GM11168 (cell line): ENCODE results near the gene PLEKHG4B.
"Not testable (repeated sequence)": the region's sequence is repeated elsewhere in the genome, so short reads cannot be mapped to it uniquely, and the experiment has no call there.

Experiments used
- in situ Hi-C: fragments of 300-500 bp; cut with MboI; formaldehyde crosslinking; loops from one replicate; pipeline ENCODE4 v1.12.0; 2022; ENCODE audit warnings: low sequenced_read_pairs; ENCODE audit not compliant: unreplicated experiment

Gene PLEKHG4B

DNA sequence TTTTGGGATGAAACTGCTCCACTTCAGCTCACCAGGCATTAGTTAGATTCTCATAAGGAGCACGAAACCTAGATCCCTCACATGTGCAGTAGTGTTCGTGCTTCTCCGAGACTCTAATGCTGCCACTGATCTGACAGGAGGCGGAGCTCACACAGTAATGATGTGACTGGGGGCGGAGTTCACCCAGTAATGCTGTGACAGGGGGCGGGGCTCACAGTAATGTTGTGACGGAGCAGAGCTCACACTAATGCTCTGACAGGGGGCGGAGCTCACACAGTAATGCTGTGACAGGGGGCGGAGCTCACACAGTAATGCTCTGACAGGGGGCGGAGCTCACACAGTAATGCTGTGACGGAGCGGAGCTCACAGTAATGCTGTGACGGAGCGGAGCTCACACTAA is 72.3 kb downstream of the PLEKHG4B start:
- in situ Hi-C loops, result no loop called here

DNA sequence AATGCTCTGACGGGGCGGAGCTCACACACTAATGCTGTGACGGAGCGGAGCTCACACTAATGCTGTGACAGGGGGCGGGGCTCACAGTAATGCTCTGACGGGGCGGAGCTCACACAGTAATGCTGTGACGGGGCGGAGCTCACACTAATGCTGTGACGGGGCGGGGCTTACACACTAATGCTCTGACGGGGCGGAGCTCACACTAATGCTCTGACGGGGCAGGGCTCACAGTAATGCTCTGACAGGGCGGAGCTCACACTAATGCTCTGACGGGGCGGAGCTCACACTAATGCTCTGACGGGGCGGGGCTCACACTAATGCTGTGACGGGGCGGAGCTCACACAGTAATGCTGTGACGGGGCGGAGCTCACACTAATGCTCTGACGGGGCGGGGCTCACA is 72.8 kb downstream of the PLEKHG4B start:
- in situ Hi-C loops, result not testable (repeated sequence)

DNA sequence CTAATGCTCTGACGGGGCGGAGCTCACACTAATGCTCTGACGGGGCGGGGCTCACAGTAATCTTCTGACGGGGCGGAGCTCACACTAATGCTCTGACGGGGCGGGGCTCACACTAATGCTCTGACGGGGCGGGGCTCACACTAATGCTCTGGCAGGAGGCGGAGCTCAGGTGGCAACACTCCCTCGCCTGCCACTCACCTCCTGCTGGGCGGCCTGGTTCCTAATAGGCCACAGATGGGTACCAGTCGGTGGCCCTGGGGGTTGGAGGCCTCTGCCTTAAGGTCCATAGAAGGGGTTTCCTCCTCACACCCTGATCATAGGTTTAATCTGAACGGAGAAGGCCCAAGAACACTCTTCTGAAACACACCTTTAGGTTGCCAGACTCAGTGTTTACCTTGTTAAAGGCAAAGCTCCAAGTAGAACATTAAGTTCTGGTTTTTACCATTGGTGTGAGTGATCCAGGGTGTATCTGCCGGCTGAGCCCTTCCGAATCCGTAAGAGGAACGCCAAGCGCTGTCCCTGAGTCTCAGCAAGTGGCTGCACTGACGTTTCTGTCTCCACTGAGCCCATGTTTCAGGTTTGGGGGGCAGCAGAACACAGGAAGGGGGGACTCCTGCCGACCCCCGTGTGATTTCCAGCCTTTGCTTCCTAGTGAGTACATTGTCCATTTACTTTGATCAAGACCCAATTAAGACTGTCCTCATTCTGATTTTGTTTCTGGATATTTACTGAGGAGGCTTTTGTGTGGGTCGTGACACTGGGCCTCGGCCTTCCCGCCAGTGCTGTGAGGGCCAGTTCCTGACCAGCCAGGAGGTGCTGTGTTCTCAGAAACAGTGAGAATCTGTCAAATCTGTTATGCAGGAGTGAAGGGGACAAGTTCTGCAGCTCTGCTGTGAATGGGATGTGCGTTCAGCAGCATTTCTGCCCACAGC is 74.7 kb downstream of the PLEKHG4B start:
- in situ Hi-C loops, result no loop called here

DNA sequence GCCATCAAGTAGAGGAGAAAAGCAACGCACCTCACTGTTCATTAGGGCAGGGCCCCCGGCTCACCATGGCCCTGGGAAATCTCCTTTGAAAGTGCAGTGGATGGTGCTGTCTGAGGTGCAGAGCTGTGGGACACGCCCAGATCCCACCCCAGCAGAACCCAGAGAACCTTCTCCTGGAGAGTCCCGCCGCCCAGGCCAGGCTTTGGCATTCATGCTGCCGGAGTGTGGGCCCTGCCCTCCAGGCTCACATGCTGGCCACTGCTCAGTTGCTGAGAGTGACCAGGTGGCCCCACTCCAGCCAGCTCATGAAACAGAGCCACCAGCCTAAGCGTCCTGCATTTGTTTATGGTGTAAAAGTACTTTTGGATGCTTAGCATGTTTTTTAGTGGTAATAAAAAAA is 75.5 kb downstream of the PLEKHG4B start:
- in situ Hi-C loops, result no loop called here

DNA sequence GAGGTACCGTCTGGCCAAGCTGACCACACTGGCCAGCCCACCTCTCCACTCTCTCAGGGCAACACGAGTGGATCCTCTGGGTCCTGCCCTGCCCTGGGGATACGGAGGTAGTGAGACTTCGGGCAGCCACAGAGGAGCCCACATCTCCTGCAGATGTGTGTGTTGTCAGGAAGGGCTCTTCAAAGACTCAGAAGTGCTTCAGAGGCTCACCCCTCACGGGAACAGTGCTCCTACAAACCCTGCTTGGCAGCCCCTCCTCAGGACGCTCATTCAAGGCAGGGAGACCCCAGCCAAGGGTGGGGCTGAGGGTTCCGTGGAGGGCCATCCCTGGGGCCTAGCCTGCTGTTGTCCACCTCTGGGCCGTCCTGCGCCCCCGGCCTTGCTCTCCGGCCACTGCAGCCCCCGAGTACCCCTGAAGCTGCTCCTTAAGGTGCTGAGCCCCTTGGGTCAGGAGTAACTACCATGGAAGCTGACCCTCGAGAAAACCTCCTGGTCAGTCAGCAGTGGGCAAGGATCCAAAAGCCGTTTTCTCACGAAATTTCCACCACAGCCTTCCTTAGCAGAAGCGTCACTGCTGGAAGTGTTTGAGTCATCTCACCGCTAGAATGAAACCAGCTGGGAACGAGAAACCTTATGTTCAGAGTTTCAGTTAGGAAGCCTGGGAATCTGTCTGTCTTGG is 76.2 kb downstream of the PLEKHG4B start:
- in situ Hi-C loops, result no loop called here

DNA sequence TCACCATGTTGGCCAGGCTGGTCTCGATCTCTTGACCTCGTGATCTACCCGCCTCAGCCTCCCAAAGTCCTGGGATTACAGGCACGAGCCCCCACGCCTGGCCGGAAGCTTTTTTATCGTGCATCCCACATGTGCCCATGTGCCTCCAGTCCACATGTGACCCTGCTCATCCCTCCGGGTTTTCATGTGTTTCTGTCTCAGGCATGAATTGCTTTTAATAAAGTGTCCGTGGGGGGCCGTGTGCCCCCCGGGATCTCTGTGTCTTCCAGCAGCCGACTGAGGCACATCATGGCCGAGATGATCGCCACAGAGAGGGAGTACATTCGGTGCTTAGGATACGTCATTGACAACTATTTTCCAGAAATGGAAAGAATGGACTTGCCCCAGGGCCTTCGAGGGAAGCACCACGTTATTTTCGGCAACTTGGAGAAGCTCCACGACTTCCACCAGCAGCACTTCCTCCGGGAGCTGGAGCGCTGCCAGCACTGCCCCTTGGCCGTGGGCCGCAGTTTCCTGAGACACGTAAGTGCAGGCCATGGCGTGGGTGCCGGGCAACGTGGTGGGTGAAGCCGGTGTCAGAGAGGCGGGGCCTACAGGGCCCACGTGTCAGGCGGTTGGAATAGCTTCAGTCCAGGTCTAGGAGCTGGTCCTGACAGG is 77.2 kb downstream of the PLEKHG4B start:
- in situ Hi-C loops, result no loop called here

DNA sequence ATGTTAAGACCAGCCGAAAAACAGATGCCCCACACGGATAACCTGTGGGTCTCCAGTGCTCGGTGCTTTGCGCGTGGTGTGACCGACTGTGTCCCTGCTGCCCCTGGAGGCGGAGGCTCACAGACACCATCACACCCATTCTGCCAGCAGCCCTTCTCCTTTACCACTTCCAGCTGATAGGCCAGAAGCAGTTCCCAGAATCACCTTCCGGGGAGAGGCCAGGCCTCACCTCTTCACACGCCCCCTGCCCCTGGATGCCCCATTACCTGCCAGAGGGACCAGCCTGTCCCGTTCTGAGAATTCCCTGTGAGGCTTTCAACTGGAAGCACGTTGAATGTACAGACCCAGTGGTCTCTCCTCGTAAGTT is 77.7 kb downstream of the PLEKHG4B start:
- in situ Hi-C loops, result no loop called here

DNA sequence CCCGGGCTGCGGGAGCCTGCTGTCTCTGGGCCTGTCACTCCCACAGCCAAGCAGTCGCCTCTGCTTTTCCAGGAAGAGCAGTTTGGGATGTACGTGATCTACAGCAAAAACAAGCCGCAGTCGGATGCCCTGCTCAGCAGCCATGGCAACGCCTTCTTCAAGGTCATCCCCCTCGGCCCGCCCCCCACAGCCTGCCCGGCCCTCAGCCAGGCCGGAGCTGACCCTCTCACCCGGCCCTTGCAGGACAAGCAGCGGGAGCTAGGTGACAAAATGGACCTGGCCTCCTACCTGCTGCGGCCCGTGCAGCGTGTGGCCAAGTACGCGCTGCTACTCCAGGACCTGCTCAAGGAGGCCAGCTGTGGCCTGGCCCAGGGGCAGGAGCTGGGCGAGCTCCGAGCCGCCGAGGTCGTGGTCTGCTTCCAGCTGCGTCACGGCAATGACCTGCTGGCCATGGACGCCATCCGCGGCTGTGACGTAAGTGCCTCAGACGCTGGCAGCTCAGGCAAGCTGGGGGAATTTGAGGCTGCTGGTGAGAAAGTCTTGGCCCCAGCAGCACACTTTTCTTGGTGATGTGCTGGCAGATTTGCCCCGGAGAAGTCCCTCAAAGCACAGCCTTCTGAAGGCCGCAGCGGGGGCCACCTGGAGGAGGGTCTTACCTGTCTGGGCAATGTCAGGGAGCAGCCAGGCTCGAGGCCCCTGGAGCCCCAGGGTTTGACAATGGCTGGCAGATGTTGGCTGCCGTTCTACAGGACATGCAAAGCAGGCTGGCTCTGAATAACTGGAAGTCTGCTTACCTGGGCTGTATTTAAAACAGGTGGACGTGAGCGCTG is 79.2 kb downstream of the PLEKHG4B start:
- in situ Hi-C loops, result no loop called here

DNA sequence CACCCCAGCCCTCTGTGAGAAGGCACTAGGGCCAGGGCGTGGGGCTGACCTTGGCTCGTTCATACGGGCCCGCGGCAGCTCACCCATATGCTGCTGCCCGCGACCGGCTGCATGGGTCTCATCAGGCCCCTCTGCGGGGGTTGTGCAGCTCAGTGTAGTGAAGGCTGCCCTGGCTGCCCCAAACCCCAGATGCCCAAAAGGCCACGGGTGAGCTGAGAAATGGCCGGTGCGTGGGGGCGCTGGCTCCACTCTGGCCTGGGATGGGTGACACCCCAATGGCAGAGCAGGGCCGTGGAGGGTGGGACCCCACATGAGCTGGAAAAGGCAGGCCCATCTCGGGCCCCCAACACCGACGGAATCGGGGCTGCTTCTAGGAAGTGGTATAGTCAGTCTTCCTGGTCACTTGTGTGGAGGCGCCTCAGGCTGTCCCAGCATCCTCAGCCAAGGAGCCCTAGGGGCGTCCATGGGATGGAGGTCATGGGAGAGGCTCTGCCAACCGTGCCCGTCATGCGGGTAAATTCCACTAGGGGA is 79.9 kb downstream of the PLEKHG4B start:
- in situ Hi-C loops, result no loop called here

DNA sequence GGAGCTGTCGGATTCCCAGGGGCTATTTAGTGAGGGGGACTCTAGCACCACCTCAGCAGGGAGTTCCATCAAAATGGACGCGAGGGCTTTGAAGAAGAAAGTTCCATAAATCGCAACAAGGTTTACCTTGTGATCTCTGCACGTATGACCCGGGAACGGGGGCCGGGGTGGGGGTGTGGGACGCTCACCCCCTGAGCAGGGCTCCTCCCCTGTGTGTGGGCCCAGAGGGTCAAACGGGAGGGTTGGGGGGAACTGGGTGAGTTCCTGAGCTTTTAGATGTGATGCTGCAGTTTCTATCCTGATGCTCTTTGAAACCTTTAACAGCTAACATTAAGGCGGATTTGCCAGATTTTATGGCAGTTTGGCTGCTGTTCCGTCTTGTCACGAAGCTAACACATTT is 80.5 kb downstream of the PLEKHG4B start:
- in situ Hi-C loops, result no loop called here

DNA sequence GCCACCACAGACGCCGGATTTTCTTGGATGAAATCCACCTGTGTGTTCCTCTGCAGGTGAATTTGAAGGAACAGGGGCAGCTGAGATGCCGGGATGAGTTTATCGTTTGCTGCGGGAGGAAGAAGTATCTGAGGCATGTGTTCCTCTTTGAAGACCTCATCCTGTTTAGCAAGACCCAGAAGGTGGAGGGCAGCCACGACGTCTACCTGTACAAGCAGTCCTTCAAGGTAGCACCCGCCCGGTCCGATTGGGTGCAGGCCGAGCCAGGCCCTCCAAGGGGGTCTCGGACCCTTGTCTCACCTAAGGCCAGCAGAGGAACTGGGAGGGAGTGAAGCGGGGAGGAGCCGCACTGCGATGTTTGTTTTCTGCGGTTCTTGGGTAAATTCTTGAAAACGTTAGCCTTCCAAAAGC is 80.9 kb downstream of the PLEKHG4B start:
- in situ Hi-C loops, result no loop called here

DNA sequence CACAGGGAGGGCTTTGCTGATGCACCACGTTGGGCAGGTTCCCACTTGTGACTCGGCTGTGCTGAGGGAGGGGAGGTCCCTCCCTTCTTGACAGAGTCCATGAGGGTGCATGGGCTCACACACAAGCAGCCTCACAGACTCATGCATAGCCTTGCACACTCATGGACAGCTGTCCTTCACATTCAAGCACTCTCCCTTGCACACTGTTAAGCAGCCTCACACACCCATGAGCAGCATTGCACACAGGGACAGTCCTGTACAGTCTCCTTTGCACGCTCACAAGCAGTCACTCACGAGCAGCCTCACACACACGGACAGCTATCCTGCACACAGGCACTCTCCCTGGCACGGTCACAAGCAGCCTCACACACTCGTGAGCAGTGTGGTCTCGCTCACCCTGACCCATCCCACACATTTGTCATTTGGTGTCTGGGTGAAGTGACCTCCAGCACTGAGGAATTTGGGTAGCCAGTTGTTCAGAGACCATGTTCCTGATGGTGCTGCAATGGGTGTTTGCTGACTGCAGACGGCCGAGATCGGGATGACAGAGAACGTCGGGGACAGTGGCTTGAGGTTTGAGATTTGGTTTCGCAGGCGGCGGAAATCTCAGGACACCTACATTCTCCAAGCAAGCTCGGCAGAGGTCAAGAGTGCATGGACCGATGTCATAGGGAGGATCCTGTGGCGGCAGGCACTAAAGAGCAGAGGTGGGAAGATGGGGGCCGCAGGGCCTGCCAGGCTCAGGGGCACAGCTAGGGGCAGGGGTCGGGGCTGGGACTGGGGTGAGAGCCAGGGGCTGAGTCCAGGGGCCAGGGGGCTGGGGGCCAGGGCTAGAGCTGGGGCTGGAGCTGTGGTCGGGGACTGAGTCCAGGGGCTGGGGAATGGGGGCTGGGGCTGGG is 81.7 kb downstream of the PLEKHG4B start:
- in situ Hi-C loops, result no loop called here

DNA sequence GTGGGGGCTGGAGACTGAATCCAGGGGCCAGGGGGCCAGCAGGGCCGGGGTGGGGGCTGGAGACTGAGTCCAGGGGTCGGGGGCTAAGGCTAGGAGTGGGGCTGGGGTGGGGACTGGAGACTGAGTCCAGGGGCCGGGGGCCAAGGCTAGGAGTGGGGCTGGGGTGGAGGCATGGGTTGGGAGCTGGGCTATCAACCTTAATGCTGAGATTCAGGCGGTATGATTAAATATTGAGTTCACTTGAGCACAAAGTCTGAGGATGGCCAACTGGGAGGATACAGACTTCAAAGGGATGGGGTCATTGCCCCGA is 82.3 kb downstream of the PLEKHG4B start:
- in situ Hi-C loops, result no loop called here

DNA sequence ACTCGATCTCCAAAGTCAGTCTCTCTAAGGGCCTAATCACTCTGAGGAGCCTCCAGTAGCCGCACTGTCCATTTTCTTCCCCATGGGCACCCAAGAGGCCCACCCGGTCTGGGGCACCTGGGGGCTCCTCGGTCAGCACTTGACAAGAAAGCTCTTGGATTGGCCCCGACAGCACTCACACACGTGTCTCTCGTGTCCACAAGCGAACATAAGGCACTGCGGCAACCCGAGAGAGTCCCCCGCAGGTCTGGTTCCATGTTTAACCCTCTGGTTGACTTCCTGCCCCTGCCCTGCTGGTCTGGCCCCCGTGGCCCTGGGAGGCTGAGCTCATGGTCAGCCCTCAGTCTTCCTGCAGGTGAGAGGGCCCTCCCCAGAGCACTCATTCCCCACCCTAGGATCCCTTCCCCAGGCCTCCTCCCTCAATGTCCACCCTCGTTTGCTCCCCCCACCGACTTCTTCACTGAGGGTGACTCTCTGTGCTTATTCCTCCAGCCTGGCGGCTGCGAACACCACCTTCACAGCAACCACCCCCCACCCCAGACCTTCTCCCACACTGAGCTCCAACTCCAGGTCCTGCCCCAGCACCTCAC is 83.0 kb downstream of the PLEKHG4B start:
- in situ Hi-C loops, result no loop called here

DNA sequence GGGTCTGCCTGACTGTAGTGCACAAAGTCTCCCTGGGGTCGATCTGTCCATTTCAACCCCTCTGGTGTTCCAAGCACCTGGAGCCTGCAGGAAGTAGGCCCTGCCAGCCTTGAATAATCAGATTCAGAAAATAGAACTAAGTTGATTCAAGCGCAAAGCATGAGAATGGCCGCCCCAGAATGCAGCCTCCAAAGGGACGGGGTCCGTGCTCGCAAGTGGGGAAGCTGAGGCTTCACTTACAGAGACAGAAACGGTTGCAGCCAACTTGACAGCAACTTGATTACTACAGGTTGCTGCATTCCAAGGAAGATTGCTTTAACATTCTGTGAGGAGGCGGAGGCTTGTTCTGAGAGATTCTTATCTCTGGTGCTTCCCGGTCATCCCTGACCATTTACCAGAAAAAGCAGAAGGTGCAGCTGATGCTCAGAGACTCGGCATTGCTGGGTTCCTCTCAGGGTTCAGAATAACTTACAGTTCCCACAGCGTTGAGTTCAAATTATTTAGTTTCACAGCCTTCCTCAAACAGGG is 84.4 kb downstream of the PLEKHG4B start:
- in situ Hi-C loops, result no loop called here

DNA sequence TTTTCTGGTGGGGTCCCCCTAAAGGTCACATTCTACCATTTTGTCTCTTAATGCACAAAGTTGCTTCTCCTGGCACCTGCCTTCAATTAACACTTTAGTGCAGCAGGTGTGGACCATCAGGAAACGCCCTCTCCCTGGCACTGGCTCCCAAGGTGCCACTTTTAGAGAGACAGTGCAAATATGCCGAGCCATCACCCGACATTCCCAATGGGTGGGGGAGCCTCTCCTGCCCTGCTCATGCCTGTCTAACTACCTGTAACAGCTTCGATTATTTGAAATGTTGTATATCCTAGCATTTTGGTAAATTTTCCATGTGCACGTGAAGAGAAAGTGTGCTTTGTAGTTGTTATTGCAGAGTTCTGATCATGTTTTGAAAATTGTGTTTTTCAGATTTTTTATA is 86.1 kb downstream of the PLEKHG4B start:
- in situ Hi-C loops, result no loop called here

DNA sequence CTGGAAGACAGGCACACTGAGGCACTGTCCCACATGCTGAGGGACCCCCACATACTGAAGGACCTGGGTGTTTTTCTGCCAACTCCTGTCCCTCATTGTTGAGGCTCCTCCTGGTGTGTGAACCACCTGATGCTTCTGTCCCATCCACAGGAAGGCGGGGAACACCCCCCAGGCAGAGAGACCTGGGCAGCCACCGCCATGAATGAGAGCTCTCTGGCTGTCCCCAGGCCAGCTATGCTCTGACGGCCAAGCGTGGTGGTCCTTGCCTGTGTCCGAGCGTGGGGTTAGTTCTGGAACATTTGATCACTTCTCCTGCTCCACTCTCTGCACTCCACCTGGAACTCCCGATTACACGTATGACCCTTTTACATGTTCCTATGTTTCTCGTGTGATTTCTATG is 87.4 kb downstream of the PLEKHG4B start:
- in situ Hi-C loops, result no loop called here

DNA sequence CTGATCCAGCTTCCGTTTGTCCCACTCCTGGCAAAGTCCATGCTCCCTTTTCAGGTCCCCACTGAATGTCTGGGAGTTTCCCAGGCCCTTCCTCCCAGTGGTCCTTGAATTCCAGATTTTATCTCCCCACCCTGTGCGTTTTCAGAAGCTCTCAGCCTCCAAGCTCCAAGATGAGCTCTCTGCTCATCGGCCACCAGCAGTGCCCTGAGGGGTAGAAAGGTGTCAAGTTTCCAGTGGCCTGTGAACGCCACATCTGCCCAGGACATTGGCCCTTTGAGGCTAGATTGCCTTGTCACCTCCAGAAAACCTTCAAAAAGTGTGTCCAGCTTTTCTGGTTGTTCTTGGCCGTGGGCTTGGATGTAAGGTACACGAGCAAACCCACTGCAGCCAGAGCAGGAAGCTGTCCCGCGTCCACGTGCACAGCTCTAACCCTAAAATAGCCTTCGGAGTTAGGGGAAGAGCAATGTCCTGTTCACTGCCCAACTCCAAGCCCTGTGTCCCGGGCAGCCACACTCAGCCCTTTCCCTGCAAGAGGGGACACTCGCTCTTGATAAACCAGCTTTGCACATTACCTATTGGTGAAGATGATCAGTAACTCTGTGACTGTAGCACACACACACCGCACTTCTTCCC is 88.4 kb downstream of the PLEKHG4B start:
- in situ Hi-C loops, result no loop called here
